Astrocyte of the spinal cord (primary cell): Measurements from ENCODE around the gene OLR1.

ENCODE experiments used
- DNase-seq: peaks from one replicate; pipeline ENCODE4 v3.0.0; 2011; ENCODE audit warnings: low read depth, low spot score
- H3K4me3 ChIP-seq: 2 replicates; pipeline ENCODE4 v1.5.1; 2011; ENCODE audit warnings: low read depth, mild to moderate bottlenecking, low read length, moderate library complexity
- in situ Hi-C: cut with HindIII; loops from 2 replicates; pipeline ENCODE4 v1.10.0; 2017; ENCODE audit warnings: low sequenced_read_pairs
- TF ChIP-seq, protein P1 (sequence below): IDR thresholded peaks from 2 replicates; pipeline ENCODE4 v1.5.1; 2012; ENCODE audit warnings: low read depth, mild to moderate bottlenecking, low read length, inconsistent platforms

The OLR1 gene

DNA sequence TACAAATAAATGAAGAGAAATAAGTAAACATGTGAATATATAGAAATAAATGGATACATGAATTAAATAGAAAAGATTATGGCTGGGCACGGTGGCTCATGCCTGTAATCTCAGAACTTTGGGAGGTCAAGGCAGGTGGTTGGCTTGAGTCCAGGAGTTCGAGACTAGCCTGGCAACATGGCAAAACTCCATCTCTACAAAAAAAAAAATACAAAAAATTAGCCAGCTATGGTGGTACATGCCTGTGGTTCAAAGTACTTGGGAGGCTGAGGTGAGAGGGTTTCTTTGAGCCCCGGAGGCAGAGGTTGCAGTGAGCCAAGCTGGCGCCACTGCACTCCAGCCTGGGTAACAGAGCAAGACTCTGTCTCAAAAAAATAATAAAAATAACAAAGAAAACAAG, 36.8 kb downstream of the OLR1 start:
- in situ Hi-C loops: no loop called here
- no peak overlapping the region for H3K4me3 ChIP-seq
- no peak for DNase-seq
- TF ChIP-seq, protein P1, sequence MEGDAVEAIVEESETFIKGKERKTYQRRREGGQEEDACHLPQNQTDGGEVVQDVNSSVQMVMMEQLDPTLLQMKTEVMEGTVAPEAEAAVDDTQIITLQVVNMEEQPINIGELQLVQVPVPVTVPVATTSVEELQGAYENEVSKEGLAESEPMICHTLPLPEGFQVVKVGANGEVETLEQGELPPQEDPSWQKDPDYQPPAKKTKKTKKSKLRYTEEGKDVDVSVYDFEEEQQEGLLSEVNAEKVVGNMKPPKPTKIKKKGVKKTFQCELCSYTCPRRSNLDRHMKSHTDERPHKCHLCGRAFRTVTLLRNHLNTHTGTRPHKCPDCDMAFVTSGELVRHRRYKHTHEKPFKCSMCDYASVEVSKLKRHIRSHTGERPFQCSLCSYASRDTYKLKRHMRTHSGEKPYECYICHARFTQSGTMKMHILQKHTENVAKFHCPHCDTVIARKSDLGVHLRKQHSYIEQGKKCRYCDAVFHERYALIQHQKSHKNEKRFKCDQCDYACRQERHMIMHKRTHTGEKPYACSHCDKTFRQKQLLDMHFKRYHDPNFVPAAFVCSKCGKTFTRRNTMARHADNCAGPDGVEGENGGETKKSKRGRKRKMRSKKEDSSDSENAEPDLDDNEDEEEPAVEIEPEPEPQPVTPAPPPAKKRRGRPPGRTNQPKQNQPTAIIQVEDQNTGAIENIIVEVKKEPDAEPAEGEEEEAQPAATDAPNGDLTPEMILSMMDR: no peak

DNA sequence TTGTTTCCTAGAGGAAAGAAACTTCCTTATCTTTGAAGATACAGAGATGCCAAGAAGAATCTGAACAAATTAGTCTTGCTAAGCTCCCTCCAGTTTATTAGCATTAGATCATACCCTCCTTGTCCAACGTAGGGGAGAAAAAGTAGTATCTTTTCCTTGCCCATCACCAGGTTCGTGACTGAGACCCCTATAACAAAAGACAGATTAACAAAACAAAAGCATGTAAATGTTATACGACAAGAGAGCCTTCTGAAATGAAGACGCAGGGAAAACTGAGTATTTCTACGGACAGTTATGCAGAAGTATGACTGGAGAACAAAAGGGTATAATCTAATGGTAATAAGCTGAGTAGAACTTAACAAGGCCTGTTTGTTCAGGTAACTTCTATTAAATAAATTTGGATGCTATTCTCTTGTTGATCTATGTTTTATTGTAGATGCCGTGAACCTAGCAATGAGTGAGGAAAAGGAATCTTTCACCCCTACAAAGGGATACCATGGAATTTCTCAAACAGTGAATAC, 39.0 kb downstream of the OLR1 start:
- H3K4me3 ChIP-seq: no peak overlapping the region
- no peak for DNase-seq
- TF ChIP-seq, protein P1: no peak
- in situ Hi-C loops: no loop called here

DNA sequence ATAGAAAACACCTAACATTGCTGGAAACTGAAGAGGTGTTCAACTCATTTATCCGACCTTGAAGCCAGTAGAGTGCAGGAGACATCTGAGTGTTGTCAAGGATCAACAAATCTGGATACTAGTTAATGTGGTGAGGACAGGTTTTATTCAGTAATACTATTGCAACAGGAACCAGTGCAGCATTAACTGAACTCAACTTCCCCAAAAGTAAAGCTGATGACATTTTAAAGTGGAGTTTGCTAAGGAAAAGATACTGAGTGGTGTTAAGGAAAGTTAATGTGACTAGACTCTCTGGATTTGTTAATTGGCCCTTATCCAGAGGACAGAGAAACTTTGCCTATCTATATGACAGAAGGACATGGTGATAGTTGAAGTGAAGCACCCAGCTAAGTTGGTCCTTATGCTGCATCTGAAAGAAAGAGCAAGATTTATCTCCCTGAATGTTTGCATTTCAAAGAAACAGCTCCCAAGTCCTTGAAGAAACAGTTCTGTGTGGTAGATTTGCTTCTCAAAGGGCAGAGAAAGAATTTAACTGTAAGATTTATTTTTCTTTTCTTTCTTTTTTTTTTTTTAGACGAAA, 40.7 kb downstream of the OLR1 start:
- no peak overlapping the region for H3K4me3 ChIP-seq
- no peak for DNase-seq
- in situ Hi-C loops: no loop called here
- TF ChIP-seq, protein P1: no peak

DNA sequence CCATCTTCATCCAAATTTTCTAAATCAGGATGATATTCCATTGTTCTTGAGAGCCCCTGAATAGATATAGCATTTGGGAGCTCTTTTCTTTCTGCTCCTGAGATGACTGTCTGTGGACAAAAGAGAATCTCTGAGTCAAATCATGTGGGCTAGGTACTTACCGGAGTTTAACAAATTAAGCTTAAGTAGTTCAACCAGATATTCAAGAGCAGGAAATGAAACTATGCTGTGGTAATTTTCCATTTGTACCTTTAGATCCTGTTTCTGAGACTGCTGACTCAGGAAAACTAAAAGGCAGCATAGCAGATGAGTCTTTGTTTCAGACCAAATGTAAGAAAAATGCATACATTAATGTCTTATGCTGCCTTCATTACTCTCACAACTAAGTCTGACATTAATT, 41.9 kb downstream of the OLR1 start, which contains the start of gene CLEC7A:
CLEC7A (minus strand) TSS at position 158 of the 400 bp plus-strand sequence; CDS start at position 41, 117 bp downstream.
- DNase-seq: no peak
- in situ Hi-C loops: no loop called here
- no peak within 1 kb of the TSS for H3K4me3 ChIP-seq
- TF ChIP-seq, protein P1: no peak

DNA sequence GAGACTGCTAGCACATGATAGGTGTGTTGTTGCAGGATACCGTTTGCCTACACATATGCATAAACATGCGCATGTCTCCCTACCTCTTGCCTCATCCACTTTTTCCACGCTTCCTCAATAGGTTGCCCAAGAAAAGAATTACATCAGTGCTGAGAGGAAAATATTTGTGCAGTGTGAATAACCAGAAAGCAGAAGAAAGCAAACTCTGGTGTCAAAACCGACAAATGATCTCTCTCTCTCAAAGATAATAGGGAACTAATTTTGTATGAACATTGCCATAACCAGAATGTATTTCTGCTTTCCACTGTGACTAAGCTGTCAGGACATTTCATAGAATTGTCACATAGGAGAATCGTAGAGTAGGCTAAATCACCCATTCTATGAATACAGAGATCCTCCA, 43.2 kb downstream of the OLR1 start:
- in situ Hi-C loops: no loop called here
- TF ChIP-seq, protein P1: no peak
- no peak for DNase-seq
- no peak overlapping the region for H3K4me3 ChIP-seq

DNA sequence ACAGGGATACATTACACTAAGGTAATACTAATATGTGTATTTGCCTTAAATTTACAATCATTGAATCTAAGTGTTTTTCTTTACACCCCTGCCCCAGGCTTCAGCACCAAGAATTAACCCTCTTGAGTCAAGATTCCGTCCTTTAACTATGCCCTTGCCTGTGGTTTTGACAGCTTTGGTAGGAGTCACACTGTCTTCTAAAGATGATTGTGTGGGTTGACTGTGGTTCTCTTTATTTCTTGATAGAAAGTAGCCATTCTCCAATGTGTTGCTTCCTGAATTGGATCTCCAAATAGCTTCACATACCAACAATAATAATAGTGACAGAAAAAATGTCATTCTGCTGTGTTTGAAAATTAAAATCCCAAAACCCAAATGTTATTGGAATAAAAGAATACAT, 45.5 kb downstream of the OLR1 start:
- in situ Hi-C loops: no loop called here
- no peak overlapping the region for H3K4me3 ChIP-seq
- TF ChIP-seq, protein P1: no peak
- no peak for DNase-seq

DNA sequence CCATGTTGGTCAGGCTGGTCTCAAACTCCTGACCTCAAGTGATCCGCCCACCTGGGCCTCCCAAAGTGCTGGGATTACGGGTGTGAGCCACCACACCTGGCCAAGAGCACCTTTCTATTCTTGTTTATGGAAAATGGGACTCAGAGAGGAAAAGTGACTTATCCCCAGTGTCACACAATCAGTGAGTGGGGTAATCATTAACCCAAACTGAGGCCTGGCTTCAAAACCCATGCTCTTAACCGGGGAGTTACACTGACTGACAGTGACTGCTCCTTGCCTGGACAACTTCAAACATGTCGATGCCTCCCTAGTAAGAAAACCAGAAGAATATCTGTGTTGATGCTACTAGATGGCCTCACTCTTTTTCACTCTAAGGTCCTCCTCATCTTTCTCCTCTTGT, 49.2 kb downstream of the OLR1 start:
- H3K4me3 ChIP-seq: no peak overlapping the region
- DNase-seq: no peak
- TF ChIP-seq, protein P1: no peak
- in situ Hi-C loops: no loop called here
